Aorta (tissue), 5 donors: Measurements from ENCODE around the gene HOMER2. TPM values are rescaled to one million over a fixed set of nuclear protein-coding genes. Genes with fewer than 3 reads are reported as not detected.

Experiments used
- ATAC-seq: fragments of 200-7000 bp; cut with Tn5 transposase; one replicate; pipeline ENCODE4 v1.9.1; 2022; ENCODE audit warnings: moderate library complexity; ENCODE audit not compliant: low FRiP score
- DNase-seq, 2 donors: peaks; one replicate each; pipeline ENCODE4 v3.0.0-alpha.2; 2020
- H3K27ac ChIP-seq, 2 donors: one replicate each; pipeline ENCODE4 v1.5.1; 2013; ENCODE audit warnings: low read length in 2 of 2, mild to moderate bottlenecking in 2 of 2, moderate library complexity in 2 of 2, control low read depth in 1 of 2, inconsistent platforms in 1 of 2, low read depth in 1 of 2
- H3K27me3 ChIP-seq, 2 donors: one replicate each; pipeline ENCODE4 v1.6.1; 2013; ENCODE audit warnings: control low read depth in 1 of 2, low read length in 1 of 2, mild to moderate bottlenecking in 1 of 2, moderate library complexity in 1 of 2; ENCODE audit not compliant: insufficient read depth in 2 of 2, control insufficient read depth in 1 of 2
- H3K36me3 ChIP-seq, 2 donors: one replicate each; pipeline ENCODE4 v1.6.1; 2013; ENCODE audit warnings: control low read depth in 1 of 2, low read length in 1 of 2, mild to moderate bottlenecking in 1 of 2; ENCODE audit not compliant: insufficient read depth in 2 of 2, control insufficient read depth in 1 of 2
- H3K4me1 ChIP-seq, 2 donors: one replicate each; pipeline ENCODE4 v1.6.1; 2013; ENCODE audit warnings: low read length in 2 of 2, control low read depth in 1 of 2, mild to moderate bottlenecking in 1 of 2, moderate library complexity in 1 of 2; ENCODE audit not compliant: insufficient read depth in 2 of 2, control insufficient read depth in 1 of 2
- H3K4me3 ChIP-seq, 2 donors: one replicate each; pipeline ENCODE4 v1.5.1; 2013; ENCODE audit warnings: low read length in 2 of 2, control low read depth in 1 of 2, mild to moderate bottlenecking in 1 of 2
- H3K9me3 ChIP-seq: one replicate; pipeline ENCODE4 v1.6.1; 2013; ENCODE audit warnings: mild to moderate bottlenecking, low read length; ENCODE audit not compliant: control insufficient read depth
- WGBS, 2 donors: extraction: QIAGEN DNeasy Blood & Tissue Kit; methylation state at CpG; one replicate each; pipeline ENCODE4 v1.1.7; 2013; 5-methylcytosine and 5-hydroxymethylcytosine counted together
- intact Hi-C, 2 donors: fragments of 100-400 bp; cut with DNase I; formaldehyde crosslinking; loops; one replicate each; pipeline versions ENCODE4 v1.14.2 to v1.15.0; 2022
- polyA plus RNA-seq, 2 donors: library from polyadenylated mRNA; stranded (reverse); fragments of 200-250 nt; gene quantifications; one replicate each; pipeline ENCODE4 v1.2.3, GENCODE V29; 2013
- total RNA-seq, 2 donors: library from RNA; stranded (reverse); fragmentation: NEBNext Ultra II Directional; extraction: Animal tissue kit (Norgen Biotek cat#: 25700); gene quantifications; one replicate each; pipeline ENCODE4 v1.2.1, GENCODE V29; 2021
- donor health status: healthy with polysubstance abuse.
- donor health status: Bipolar disorder and iron deficiency.
- donor health status: DM: no; HTN: no; CAD: no.
- donor health status: DM: no; HTN: no; CAD: no.
- donor health status: DM: yes; HTN: yes; CAD: no.

Gene HOMER2
- total and polyA plus RNA-seq, 4 donors = 0.50 to 7.1 (median 2.3) TPM

DNA sequence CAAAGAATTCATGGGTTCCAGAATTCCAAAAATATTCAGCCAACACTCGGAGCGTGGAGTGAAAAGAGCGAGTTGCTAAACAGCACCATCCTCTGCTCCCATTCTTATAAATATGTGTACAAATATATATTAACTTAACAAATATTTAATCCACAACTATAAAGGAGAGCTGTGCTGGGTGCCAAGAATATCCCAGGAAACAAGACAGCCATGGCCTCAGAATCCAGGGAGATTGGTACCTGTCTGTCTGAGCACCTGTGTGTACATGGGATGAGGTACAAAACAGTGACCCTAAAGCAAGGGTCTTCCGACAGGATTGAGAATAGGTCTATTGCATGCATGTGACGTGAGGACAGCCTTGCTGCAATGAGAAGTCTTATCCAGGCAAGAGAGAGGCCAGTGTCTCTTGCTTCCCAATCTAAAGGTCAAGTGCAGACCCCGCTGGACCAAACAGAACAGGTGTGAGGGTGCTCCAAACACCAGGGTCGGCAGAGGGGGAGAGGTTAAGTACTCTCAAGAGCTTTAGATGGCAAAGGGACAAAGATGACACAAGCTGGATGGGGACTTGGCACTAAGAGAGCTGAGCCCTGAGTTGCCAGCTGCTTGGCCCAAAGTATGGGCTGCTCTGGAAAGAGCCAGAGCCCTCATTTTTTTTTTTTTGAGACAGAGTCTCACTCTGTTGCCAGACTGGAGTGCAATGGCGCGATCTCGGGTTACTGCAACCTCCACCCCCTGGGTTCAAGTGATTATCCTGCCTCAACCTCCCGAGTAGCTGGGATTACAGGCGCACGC is 36.2 kb downstream of the HOMER2 start:
- WGBS, 2 donors = 60 to 63% methylated on average over 13 of the region's 13 CpGs
- no peak for ATAC-seq
- intact Hi-C loops = no loop called here

DNA sequence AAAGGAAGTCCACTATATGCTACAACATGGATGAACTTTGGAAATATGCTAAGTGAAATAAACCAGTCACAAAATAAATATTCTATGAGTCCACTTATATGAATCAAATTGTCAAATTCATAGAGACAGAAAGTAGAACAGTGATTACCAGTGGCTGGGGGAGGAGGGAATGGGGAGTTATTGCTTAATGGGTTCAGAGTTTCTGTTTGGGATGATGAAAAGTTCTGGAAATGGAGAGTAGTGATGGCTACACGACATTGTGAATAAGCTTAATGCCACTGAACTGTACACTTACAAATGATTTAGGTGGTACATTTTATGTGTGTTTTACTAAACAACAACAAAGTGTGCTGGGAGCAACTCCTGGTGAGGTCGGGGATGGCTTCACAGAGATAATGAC is 38.1 kb downstream of the HOMER2 start:
- Histone ChIP-seq H3K9me3 (no peaks in the 10 kb centered on the region), H3K4me3 (no peak overlapping the region), H3K36me3 (no peaks in the 10 kb centered on the region), H3K27ac (no peak overlapping the region), H3K4me1 (no peaks in the 10 kb centered on the region), H3K27me3 (no peaks in the 10 kb centered on the region)
- intact Hi-C loops = no loop called here
- WGBS, 2 donors = 77 to 81% methylated on average over 2 of the region's 2 CpGs
- DNase-seq (no peak), ATAC-seq (no peak)

More for the DNA sequence above, 36.2 kb downstream of the HOMER2 start:
- no peak overlapping the region for H3K4me3 ChIP-seq
- no peaks in the 10 kb centered on the region for H3K4me1 ChIP-seq
- DNase-seq = no peak
- no peaks in the 10 kb centered on the region for H3K27me3 ChIP-seq
- no peaks in the 10 kb centered on the region for H3K36me3 ChIP-seq
- no peak overlapping the region for H3K27ac ChIP-seq
- no peaks in the 10 kb centered on the region for H3K9me3 ChIP-seq

DNA sequence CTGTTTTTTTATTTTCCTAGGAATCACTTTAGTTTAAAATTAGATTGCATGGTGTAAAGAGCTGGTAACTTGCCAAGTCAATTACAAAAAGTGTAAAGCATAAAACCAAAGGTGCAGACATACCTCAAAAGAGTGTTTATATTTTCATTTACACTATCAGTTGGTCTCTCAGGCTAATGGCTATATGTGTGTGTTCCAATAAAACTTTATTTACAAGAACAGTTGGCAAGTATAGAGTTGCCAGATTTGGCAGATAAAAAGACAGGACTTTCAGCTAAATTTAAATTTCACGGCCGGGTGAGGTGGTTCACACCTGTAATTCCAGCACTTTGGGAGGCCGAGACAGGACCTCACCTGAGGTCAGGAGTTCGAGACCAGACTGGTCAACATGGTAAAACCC is 41.1 kb downstream of the HOMER2 start:
- DNase-seq = no peak
- Histone ChIP-seq H3K4me1 (no peaks in the 10 kb centered on the region), H3K36me3 (no peaks in the 10 kb centered on the region), H3K9me3 (peaks cover 3% of the 10 kb centered on the region), H3K27me3 (no peaks in the 10 kb centered on the region), H3K4me3 (no peak overlapping the region), H3K27ac (no peak overlapping the region)
- intact Hi-C loops = no loop called here
- ATAC-seq = no peak
- WGBS, 2 donors = 88 to 89% methylated on average over 4 of the region's 4 CpGs

DNA sequence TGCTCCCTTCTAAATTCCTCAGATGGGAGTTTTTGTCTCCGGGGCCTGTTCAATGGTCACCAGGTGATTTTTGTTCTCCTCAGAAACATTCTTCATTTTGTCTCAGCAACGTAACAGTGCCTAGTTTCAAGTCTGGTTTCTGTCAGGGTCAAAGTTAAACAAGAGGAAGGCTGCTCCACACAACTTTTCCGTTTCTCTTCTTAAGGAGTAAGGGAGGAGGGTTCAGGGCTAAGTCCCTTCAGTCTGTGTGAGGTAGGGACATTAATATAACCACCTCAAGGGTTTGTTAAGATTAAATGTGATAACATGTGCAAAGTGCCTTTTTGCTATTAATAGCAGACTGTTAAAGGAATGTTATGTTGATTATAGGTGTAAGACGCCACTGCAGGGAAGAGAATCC is 41.8 kb downstream of the HOMER2 start:
- H3K27me3 ChIP-seq = no peaks in the 10 kb centered on the region
- no peak overlapping the region for H3K4me3 ChIP-seq
- no peaks in the 10 kb centered on the region for H3K4me1 ChIP-seq
- no peaks in the 10 kb centered on the region for H3K36me3 ChIP-seq
- H3K9me3 ChIP-seq = peaks cover 3% of the 10 kb centered on the region
- intact Hi-C loops = no loop called here
- H3K27ac ChIP-seq = no peak overlapping the region
- ATAC-seq (no peak), DNase-seq (no peak)
- WGBS, 2 donors = 57 to 66% methylated on average over 4 of the region's 4 CpGs

DNA sequence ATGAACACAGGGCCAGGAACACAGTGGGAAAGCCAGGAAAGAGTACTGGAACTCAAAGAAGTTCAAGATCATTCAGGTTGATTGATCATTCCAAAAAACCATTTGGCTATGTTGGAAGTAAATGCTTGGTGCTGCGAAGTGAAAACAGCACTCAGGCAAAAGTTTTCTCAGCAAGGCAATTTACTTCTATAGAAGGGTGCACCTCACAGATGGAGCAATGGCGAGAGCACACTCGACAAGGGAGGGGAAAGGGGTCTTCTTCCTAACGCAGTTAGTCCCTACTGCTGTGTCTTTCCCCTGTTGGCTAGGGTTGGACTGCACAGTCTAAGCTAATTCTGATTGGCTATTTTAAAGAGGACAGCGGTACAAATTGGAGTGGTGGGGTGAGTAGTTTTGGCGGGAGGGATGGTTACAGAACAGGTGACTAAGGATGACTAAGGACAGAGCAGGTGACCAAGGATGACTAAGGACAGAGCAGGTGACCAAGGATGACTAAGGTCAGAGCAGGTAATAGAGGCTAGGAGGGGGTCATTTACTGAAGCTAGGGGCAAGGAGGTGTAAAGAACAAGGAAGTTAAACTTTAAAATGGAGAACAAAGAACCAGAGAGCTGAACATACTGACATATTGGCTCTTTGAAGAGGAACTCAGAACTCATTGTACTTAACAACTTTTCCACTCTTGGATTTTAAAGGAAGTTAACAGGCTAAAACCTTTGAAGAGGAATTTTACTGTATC is 43.3 kb downstream of the HOMER2 start:
- intact Hi-C loops = no loop called here
- no peak for ATAC-seq

DNA sequence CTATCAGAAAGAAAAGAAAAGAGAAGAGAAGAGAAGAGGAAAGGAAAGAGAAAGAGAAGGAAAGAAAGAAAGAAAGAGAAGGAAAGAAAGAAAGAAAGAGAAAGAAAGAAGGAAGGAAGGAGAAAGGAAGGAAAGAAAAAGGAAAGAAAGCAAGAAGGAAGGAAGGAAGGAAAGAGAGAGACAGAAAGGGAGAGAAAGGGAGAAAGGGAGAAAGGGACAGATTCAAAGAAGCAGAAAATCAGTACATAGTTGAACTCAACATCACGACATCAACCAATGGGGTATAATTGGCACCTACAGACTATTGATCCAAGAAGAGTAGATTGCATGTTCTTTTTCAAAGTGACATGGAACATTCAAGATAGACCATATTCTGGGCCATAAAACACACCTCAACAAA is 45.2 kb downstream of the HOMER2 start:
- Histone ChIP-seq H3K27me3 (no peaks in the 10 kb centered on the region), H3K4me3 (no peak overlapping the region), H3K27ac (no peak overlapping the region), H3K36me3 (no peaks in the 10 kb centered on the region), H3K4me1 (no peaks in the 10 kb centered on the region), H3K9me3 (peaks cover 3% of the 10 kb centered on the region)
- intact Hi-C loops = no loop called here
- DNase-seq = no peak
- ATAC-seq = no peak
- WGBS, 2 donors = 97% methylated on average over 1 of the region's 1 CpG

More for the DNA sequence above, 43.3 kb downstream of the HOMER2 start:
- H3K9me3 ChIP-seq = peaks cover 3% of the 10 kb centered on the region
- H3K27me3 ChIP-seq = no peaks in the 10 kb centered on the region
- H3K4me1 ChIP-seq = no peaks in the 10 kb centered on the region
- H3K27ac ChIP-seq = no peak overlapping the region
- no peaks in the 10 kb centered on the region for H3K36me3 ChIP-seq
- no peak for DNase-seq
- WGBS, 2 donors = 93 to 94% methylated on average over 6 of the region's 6 CpGs
- H3K4me3 ChIP-seq = no peak overlapping the region

DNA sequence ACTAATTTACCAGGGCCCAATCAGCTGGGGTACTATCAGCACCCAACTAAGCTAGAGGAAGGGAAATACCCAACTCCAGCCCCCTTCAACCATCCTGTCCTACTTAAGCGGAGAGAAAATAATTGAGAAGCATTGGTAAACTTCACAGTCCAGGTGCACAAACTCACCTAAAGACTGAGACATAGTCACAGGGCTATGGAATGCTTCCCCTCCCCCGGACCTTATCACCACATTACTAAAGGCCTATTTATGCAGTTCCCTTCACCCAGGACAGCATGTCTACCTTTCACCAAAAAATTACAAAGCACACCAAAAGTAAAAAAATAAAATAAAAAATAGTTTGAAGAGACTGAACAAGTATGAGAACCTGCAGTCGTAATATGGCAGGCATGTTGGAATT is 47.9 kb downstream of the HOMER2 start:
- Histone ChIP-seq H3K27ac (no peak overlapping the region), H3K36me3 (no peaks in the 10 kb centered on the region), H3K4me3 (no peak overlapping the region), H3K9me3 (peaks cover 3% of the 10 kb centered on the region), H3K4me1 (no peaks in the 10 kb centered on the region), H3K27me3 (no peaks in the 10 kb centered on the region)
- no peak for DNase-seq
- ATAC-seq = no peak
- intact Hi-C loops = no loop called here
- 90 to 91% methylated on average over 3 of the region's 3 CpGs for WGBS, 2 donors

DNA sequence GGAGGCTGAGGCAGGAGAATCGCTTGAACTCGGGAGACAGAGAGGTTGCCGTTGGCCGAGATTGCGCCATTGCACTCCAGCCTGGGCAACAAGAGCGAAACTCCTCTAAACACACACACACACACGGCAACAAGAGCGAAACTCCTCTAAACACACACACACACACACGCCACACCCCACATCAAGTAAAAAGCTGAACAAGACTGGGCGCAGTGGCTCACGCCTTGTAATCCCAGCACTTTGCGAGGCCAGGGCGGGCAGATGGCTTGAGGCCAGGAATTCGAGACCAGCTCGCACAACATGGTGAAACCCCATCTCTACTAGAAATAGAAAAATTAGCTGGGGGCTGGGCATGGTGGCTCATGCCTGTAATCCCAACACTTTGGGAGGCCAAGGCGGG is 49.0 kb downstream of the HOMER2 start:
- Histone ChIP-seq H3K27me3 (no peaks in the 10 kb centered on the region), H3K4me1 (no peaks in the 10 kb centered on the region), H3K36me3 (no peaks in the 10 kb centered on the region), H3K9me3 (no peaks in the 10 kb centered on the region), H3K4me3 (no peak overlapping the region), H3K27ac (no peak overlapping the region)
- WGBS, 2 donors = 90 to 95% methylated on average over 16 of the region's 16 CpGs
- ATAC-seq (no peak), DNase-seq (no peak)
- intact Hi-C loops = no loop called here
